GM13976 (cell line): ENCODE results near the gene CCDC183.
"Not testable (repeated sequence)": the region's sequence is repeated elsewhere in the genome, so short reads cannot be mapped to it uniquely, and the experiment has no call there.

ENCODE experiments used
- DNase-seq: peaks from one replicate; pipeline ENCODE4 v3.0.0; 2012; ENCODE audit warnings: low spot score
- CTCF ChIP-seq: IDR thresholded peaks from 2 replicates; pipeline ENCODE4 v1.5.1; 2012; ENCODE audit warnings: borderline replicate concordance, mild to moderate bottlenecking; ENCODE audit not compliant: insufficient read depth; ENCODE audit errors: extremely low read depth, missing control alignments, control extremely low read depth
- in situ Hi-C: fragments of 300-500 bp; cut with MboI; formaldehyde crosslinking; loops from one replicate; pipeline ENCODE4 v1.12.0; 2022; ENCODE audit warnings: low sequenced_read_pairs, mixed read lengths, inconsistent platforms; ENCODE audit not compliant: unreplicated experiment

Gene CCDC183

GRCh38 chr9:136842380-136842948, 46.3 kb downstream of the CCDC183 start, which contains the start of gene AJM1:
TSS of gene AJM1 (plus strand) at chr9:136842478. CDS start at chr9:136844415, 1,937 bp downstream.
- peak; percentile 98 for TF ChIP-seq CTCF
- DNase-seq, result peak; percentile 89
- in situ Hi-C loops, result not testable (repeated sequence)

DNA sequence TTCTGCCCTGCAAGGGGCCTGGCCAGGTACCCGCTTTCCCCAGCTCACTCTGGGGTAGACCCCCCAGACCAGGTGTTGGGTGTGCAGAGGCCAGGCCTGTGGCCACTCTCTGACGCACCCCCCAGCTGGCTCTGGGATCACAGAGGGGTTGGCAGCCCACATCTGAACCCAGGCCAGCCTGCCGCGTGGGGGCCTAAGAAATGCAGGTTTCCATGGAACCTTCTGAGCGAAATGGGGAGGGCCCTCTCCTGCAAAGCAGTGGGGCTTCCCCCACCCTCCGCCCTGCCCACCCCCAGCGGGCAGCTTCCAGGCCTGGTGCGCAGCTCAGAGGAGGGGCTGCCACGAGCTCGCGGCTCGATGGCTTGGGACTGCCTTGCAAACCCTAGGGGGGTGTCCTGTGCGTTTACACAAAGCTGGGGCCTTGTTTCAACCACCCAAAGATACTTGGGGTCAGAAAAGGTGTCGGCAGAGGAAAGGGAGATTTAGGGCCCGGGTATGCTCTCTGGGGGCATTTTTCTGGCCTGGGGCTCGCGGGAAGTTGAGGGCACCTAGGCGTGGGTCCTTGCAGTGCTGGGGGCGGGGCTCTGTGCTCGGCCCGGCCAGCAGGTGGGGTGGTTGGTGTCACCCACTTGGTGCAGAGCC, 47.1 kb downstream of the CCDC183 start:
- in situ Hi-C loops, DNase-seq: not testable (repeated sequence)

GRCh38 chr9:136843801-136844740, 47.9 kb downstream of the CCDC183 start:
- DNase-seq, in situ Hi-C loops: not testable (repeated sequence)
- peak; percentile 47 for TF ChIP-seq CTCF

DNA sequence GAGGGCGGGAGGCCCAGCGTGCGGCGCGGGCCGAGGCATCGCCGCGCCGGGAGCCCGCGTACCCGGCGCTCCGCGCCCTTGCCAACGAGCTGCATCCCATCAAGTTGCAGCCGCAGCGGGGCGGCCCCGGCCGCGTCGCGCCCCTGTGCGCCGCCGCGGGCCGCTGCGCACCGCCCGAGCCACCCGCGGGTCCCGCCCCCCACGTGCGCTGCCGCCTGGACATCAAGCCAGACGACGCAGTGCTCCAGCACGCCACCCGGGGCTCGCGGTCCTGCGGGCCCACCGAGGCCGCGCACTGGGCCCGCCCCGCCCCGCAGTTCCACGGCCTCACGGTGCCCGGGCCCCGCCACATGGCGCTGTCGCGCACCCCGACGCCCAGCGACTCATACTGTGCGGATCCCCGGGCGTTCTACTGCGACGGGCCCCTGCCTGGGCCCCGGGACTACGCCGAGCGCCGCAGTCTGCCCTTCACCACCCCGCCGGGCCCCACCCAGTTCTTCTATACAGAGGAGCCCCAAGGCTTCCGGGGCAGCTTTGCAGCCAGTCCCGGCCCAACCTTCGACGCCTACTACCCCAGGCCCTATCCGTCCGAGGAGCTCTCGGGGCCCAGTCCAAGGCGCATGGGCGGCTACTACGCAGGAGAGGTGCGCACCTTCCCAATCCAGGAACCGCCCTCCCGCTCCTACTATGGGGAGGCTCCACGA, 48.8 kb downstream of the CCDC183 start:
- in situ Hi-C loops, result no loop called here
- no peak for DNase-seq
- TF ChIP-seq CTCF, result no peak

DNA sequence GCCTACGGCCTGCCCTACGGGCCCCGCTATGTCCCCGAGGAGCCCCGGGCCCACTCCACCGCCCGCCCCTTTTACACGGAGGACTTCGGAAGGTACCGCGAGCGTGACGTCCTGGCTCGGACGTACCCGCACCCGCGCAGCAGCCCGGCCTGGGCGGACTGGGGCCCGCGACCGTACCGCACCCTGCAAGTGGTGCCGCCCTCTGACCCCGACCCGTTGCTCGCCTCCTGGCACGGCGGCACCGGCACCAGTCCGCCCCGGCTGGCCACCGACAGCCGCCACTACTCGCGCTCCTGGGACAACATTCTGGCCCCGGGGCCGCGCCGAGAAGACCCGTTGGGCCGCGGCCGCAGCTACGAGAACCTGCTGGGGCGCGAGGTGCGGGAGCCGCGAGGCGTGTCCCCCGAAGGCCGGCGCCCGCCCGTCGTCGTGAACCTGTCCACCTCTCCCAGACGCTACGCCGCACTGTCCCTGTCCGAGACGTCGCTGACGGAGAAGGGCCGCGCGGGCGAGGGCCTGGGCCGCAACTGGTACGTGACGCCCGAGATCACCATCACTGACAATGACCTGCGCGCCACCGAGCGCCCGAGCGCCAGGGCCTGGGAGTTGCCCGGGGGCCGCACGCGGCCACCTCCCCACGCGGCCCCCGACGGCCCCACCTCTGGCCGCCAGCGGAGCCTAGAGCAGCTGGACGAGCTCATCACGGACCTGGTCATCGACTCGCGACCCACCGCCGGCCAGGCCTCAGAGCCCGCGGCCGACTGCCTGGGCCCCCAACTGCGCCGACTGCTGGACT, 49.5 kb downstream of the CCDC183 start:
- no peak for DNase-seq
- in situ Hi-C loops, result no loop called here
- TF ChIP-seq CTCF, result no peak

GRCh38 chr9:136846376-136847087, 50.4 kb downstream of the CCDC183 start:
- no peak for TF ChIP-seq CTCF
- DNase-seq, result no peak
- in situ Hi-C loops, result no loop called here
